ENCODE data around the gene HMOX2.

The HMOX2 gene

GRCh38 chr16:4486126-4486893 lies 10.1 kb downstream of the HMOX2 start:
- Histone ChIP-seq H3K36me3 (ENCODE audit: control insufficient read depth in 1 of 2, insufficient read depth in 2 of 2, low read length in 2 of 2) (peaks cover 8 to 38% of the 10 kb centered on the region in 2 donors), H3K9ac (ENCODE audit: low read depth in 1 of 2, low read length in 2 of 2) (no peak overlapping the region), H3K27me3 (ENCODE audit: control insufficient read depth in 1 of 2, insufficient read depth in 2 of 2, low read length in 2 of 2) (no peaks in the 10 kb centered on the region), H3K4me1 (ENCODE audit: control insufficient read depth in 1 of 2, insufficient read depth in 2 of 2, low read length in 2 of 2) (peaks cover 6 to 11% of the 10 kb centered on the region in 2 donors), H3K27ac (ENCODE audit: low read depth, low read length) (peak overlapping the region; percentile 18), H3K4me3 (ENCODE audit: low read depth in 1 of 2, low read length in 2 of 2) (no peak overlapping the region), H3K9me3 (ENCODE audit: control insufficient read depth in 1 of 2, low read length in 2 of 2) (no peaks in the 10 kb centered on the region)

DNA sequence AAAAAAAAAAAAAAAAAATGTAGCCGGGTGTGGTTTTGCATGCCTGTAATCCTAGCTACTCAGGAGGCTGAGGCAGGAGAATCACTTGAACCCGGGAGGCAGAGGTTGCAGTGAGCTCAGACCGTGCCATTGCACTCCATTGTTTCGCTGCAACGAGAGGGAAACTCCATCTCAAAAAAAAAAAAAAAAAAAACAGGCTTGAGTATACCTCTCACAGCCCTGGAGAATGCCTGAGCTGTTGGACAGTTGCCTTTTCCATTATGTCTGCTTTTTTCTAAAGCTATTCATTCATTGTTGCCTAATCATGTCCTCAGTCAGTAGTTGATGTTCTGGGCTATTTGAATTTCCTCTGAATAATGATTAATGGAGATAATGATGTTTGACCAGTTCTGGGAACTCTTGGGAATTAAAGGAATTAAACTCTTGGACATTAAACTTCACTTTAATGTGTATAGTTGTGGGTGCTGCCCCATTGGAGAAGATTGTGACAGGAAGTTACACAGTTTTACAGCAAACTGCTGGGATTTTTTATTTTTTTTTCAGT lies 11.8 kb downstream of the HMOX2 start:
- Histone ChIP-seq H3K4me3 (ENCODE audit: low read depth in 1 of 2, low read length in 2 of 2) (no peak overlapping the region), H3K9ac (ENCODE audit: low read depth in 1 of 2, low read length in 2 of 2) (no peak overlapping the region), H3K27me3 (ENCODE audit: control insufficient read depth in 1 of 2, insufficient read depth in 2 of 2, low read length in 2 of 2) (no peaks in the 10 kb centered on the region), H3K27ac (ENCODE audit: low read depth, low read length) (no peak overlapping the region), H3K9me3 (ENCODE audit: control insufficient read depth in 1 of 2, low read length in 2 of 2) (no peaks in the 10 kb centered on the region), H3K36me3 (ENCODE audit: control insufficient read depth in 1 of 2, insufficient read depth in 2 of 2, low read length in 2 of 2) (peaks cover 8 to 41% of the 10 kb centered on the region in 2 donors), H3K4me1 (ENCODE audit: control insufficient read depth in 1 of 2, insufficient read depth in 2 of 2, low read length in 2 of 2) (peaks cover 6% of the 10 kb centered on the region in 2 donors)

DNA sequence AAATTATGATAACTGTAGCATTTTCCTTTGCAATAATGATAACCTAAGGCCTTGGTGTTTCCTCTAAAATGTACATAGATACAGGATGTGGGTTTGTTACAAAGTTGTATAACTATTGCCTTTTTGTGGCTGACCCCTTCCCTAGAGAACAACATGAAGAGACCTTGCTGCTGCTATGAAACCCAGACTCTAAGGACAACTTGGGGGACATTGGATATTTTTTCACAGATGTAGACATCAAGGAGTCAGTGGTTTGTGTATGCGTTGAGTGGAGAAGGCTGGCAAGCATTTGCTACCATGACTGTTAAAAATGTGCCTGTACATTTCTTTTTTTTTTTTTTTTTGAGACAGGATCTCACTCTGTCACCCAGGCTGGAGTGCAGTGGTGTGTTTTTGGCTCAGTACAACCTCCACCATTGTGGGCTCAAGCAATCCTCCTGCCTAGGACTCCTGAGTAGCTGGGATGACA lies 12.3 kb downstream of the HMOX2 start:
- H3K36me3 ChIP-seq (ENCODE audit: control insufficient read depth in 1 of 2, insufficient read depth in 2 of 2, low read length in 2 of 2) = peaks cover 8 to 38% of the 10 kb centered on the region in 2 donors
- no peaks in the 10 kb centered on the region for H3K9me3 ChIP-seq (ENCODE audit: control insufficient read depth in 1 of 2, low read length in 2 of 2)
- H3K27ac ChIP-seq (ENCODE audit: low read depth, low read length) = no peak overlapping the region
- H3K27me3 ChIP-seq (ENCODE audit: control insufficient read depth in 1 of 2, insufficient read depth in 2 of 2, low read length in 2 of 2) = no peaks in the 10 kb centered on the region
- no peak overlapping the region for H3K4me3 ChIP-seq (ENCODE audit: low read depth in 1 of 2, low read length in 2 of 2)
- no peak overlapping the region for H3K9ac ChIP-seq (ENCODE audit: low read depth in 1 of 2, low read length in 2 of 2)
- peaks cover 6% of the 10 kb centered on the region in 2 donors for H3K4me1 ChIP-seq (ENCODE audit: control insufficient read depth in 1 of 2, insufficient read depth in 2 of 2, low read length in 2 of 2)

- H3K36me3 ChIP-seq (ENCODE audit: control insufficient read depth in 1 of 2, insufficient read depth in 2 of 2, low read length in 2 of 2) = peaks cover 8 to 38% of the 10 kb centered on the region in 2 donors
- H3K4me1 ChIP-seq (ENCODE audit: control insufficient read depth in 1 of 2, insufficient read depth in 2 of 2, low read length in 2 of 2) = peaks cover 6% of the 10 kb centered on the region in 2 donors
- no peak overlapping the region for H3K27ac ChIP-seq (ENCODE audit: low read depth, low read length)
- H3K4me3 ChIP-seq (ENCODE audit: low read depth in 1 of 2, low read length in 2 of 2) = no peak overlapping the region
- H3K9ac ChIP-seq (ENCODE audit: low read depth in 1 of 2, low read length in 2 of 2) = no peak overlapping the region
- H3K9me3 ChIP-seq (ENCODE audit: control insufficient read depth in 1 of 2, low read length in 2 of 2) = no peaks in the 10 kb centered on the region
- no peaks in the 10 kb centered on the region for H3K27me3 ChIP-seq (ENCODE audit: control insufficient read depth in 1 of 2, insufficient read depth in 2 of 2, low read length in 2 of 2)
Measured at GRCh38 chr16:4489030-4489429, 12.8 kb downstream of the HMOX2 start.

DNA sequence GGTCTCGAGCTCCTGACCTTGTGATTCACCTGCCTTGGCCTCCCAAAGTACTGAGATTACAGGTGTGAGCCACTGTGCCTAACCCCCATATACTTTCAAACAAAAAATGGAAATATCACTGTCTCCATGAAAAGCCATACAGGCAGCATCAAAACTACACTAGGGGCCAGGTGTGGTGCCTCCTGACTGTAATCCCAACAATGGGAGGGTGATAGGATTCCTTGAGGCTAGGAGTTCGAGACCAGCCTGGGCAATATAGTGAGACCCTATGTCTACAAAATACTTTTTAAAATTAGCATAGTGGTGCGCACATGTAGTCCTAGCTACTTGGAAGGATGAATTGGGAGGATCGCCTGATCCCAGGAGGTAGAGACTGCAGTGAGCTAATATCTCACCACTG lies 15.7 kb downstream of the HMOX2 start:
- peaks cover 0 to 6% of the 10 kb centered on the region in 2 donors for H3K4me1 ChIP-seq (ENCODE audit: control insufficient read depth in 1 of 2, insufficient read depth in 2 of 2, low read length in 2 of 2)
- H3K9me3 ChIP-seq (ENCODE audit: control insufficient read depth in 1 of 2, low read length in 2 of 2) = no peaks in the 10 kb centered on the region
- no peaks in the 10 kb centered on the region for H3K27me3 ChIP-seq (ENCODE audit: control insufficient read depth in 1 of 2, insufficient read depth in 2 of 2, low read length in 2 of 2)
- peaks cover 3 to 20% of the 10 kb centered on the region in 2 donors for H3K36me3 ChIP-seq (ENCODE audit: control insufficient read depth in 1 of 2, insufficient read depth in 2 of 2, low read length in 2 of 2)
- no peak overlapping the region for H3K9ac ChIP-seq (ENCODE audit: low read depth in 1 of 2, low read length in 2 of 2)
- no peak overlapping the region for H3K4me3 ChIP-seq (ENCODE audit: low read depth in 1 of 2, low read length in 2 of 2)
- H3K27ac ChIP-seq (ENCODE audit: low read depth, low read length) = no peak overlapping the region

DNA sequence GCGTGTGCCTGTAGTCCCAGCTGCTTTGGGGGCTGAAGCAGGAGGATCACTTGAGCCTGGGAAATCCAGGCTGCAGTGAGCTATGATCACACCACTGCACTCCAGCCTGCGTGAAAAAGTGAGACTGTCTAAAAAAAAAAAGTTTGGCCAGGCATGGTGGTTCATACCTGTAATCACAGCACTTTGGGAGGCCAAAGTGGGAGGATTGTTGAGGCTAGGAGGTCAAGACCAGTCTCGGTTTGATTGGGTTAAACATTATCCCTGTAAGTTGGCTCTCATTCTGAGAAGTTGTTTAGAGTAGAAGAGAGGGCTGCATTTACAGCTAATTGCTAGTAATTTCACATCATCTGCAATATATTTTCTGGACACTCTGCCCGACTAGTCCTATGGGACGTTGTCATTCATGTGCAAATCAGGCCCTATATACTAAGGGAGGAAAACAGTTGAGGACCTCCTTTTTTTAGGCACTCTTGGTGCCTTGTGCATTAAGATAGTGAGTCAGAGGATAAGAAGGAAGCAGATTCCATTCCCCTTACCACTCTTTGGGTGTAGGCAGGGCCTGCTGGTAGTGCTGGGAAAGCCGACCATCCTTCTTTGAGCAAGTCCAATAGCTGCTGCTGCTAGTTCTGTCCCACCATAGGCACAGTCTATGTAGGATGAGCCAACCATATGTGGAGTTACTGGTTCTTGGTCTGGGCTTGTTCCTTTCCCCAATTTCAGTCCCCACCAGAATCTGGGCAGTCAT lies 18.7 kb downstream of the HMOX2 start:
- no peaks in the 10 kb centered on the region for H3K9me3 ChIP-seq (ENCODE audit: control insufficient read depth in 1 of 2, low read length in 2 of 2)
- H3K4me3 ChIP-seq (ENCODE audit: low read depth in 1 of 2, low read length in 2 of 2) = no peak overlapping the region
- no peak overlapping the region for H3K9ac ChIP-seq (ENCODE audit: low read depth in 1 of 2, low read length in 2 of 2)
- no peak overlapping the region for H3K27ac ChIP-seq (ENCODE audit: low read depth, low read length)
- H3K4me1 ChIP-seq (ENCODE audit: control insufficient read depth in 1 of 2, insufficient read depth in 2 of 2, low read length in 2 of 2) = peaks cover 8% of the 10 kb centered on the region in 2 donors
- no peaks in the 10 kb centered on the region for H3K27me3 ChIP-seq (ENCODE audit: control insufficient read depth in 1 of 2, insufficient read depth in 2 of 2, low read length in 2 of 2)
- H3K36me3 ChIP-seq (ENCODE audit: control insufficient read depth in 1 of 2, insufficient read depth in 2 of 2, low read length in 2 of 2) = peaks cover 0 to 11% of the 10 kb centered on the region in 2 donors

DNA sequence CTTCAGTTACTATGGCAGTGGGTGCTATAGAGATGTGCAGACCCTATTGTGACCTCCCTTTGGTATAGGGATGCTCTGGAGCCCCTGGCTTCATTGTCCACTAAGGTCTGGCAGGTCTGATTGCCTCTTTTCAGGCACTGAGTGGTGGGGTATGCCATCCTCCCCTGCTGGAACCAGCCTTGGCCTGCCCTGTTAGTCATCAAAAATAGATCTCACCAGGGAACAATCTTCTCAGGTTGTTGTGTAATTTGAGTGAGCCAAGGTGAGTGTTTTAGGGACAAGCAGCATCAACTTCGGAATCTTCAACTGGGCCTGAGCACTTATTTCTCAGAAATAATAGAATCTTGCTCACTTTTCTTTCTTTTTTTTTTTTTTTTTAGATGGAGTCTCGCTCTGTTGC lies 19.6 kb downstream of the HMOX2 start:
- H3K36me3 ChIP-seq (ENCODE audit: control insufficient read depth in 1 of 2, insufficient read depth in 2 of 2, low read length in 2 of 2) = peaks cover 0 to 11% of the 10 kb centered on the region in 2 donors
- peaks cover 17% of the 10 kb centered on the region in 2 donors for H3K4me1 ChIP-seq (ENCODE audit: control insufficient read depth in 1 of 2, insufficient read depth in 2 of 2, low read length in 2 of 2)
- H3K27ac ChIP-seq (ENCODE audit: low read depth, low read length) = no peak overlapping the region
- H3K4me3 ChIP-seq (ENCODE audit: low read depth in 1 of 2, low read length in 2 of 2) = no peak overlapping the region
- no peak overlapping the region for H3K9ac ChIP-seq (ENCODE audit: low read depth in 1 of 2, low read length in 2 of 2)
- no peaks in the 10 kb centered on the region for H3K9me3 ChIP-seq (ENCODE audit: control insufficient read depth in 1 of 2, low read length in 2 of 2)
- no peaks in the 10 kb centered on the region for H3K27me3 ChIP-seq (ENCODE audit: control insufficient read depth in 1 of 2, insufficient read depth in 2 of 2, low read length in 2 of 2)

GRCh38 chr16:4496305-4496704 lies 20.1 kb downstream of the HMOX2 start:
- Histone ChIP-seq H3K9ac (ENCODE audit: low read depth in 1 of 2, low read length in 2 of 2) (no peak overlapping the region), H3K27me3 (ENCODE audit: control insufficient read depth in 1 of 2, insufficient read depth in 2 of 2, low read length in 2 of 2) (no peaks in the 10 kb centered on the region), H3K36me3 (ENCODE audit: control insufficient read depth in 1 of 2, insufficient read depth in 2 of 2, low read length in 2 of 2) (peaks cover 0 to 11% of the 10 kb centered on the region in 2 donors), H3K4me3 (ENCODE audit: low read depth in 1 of 2, low read length in 2 of 2) (no peak overlapping the region), H3K9me3 (ENCODE audit: control insufficient read depth in 1 of 2, low read length in 2 of 2) (no peaks in the 10 kb centered on the region), H3K27ac (ENCODE audit: low read depth, low read length) (no peak overlapping the region), H3K4me1 (ENCODE audit: control insufficient read depth in 1 of 2, insufficient read depth in 2 of 2, low read length in 2 of 2) (peaks cover 19 to 22% of the 10 kb centered on the region in 2 donors)

- no peak overlapping the region for H3K4me3 ChIP-seq (ENCODE audit: low read depth in 1 of 2, low read length in 2 of 2)
- no peaks in the 10 kb centered on the region for H3K9me3 ChIP-seq (ENCODE audit: control insufficient read depth in 1 of 2, low read length in 2 of 2)
- peaks cover 0 to 9% of the 10 kb centered on the region in 2 donors for H3K36me3 ChIP-seq (ENCODE audit: control insufficient read depth in 1 of 2, insufficient read depth in 2 of 2, low read length in 2 of 2)
- no peaks in the 10 kb centered on the region for H3K27me3 ChIP-seq (ENCODE audit: control insufficient read depth in 1 of 2, insufficient read depth in 2 of 2, low read length in 2 of 2)
- no peak overlapping the region for H3K9ac ChIP-seq (ENCODE audit: low read depth in 1 of 2, low read length in 2 of 2)
- H3K4me1 ChIP-seq (ENCODE audit: control insufficient read depth in 1 of 2, insufficient read depth in 2 of 2, low read length in 2 of 2) = peaks cover 22 to 32% of the 10 kb centered on the region in 2 donors
- no peak overlapping the region for H3K27ac ChIP-seq (ENCODE audit: low read depth, low read length)
Measured at GRCh38 chr16:4498546-4499195, 22.5 kb downstream of the HMOX2 start.

DNA sequence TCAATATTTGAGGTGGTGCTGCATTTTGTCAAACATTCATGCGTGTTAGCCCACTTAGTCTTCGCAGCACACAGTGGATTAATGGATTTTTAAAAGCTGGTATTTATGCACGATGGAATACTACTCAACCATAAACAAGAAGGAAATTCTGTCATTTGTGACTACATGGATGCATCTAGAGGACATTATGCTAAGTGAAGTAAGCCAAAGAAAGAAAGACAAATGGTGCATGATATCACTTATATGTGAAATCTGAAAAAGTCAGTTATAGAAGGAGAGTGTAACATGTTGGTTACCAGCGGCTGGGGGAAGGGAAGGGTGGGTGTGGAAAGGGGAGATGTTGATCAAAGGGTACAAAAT lies 23.0 kb downstream of the HMOX2 start:
- H3K4me1 ChIP-seq (ENCODE audit: control insufficient read depth in 1 of 2, insufficient read depth in 2 of 2, low read length in 2 of 2) = peaks cover 22 to 36% of the 10 kb centered on the region in 2 donors
- no peaks in the 10 kb centered on the region for H3K9me3 ChIP-seq (ENCODE audit: control insufficient read depth in 1 of 2, low read length in 2 of 2)
- no peaks in the 10 kb centered on the region for H3K27me3 ChIP-seq (ENCODE audit: control insufficient read depth in 1 of 2, insufficient read depth in 2 of 2, low read length in 2 of 2)
- peaks cover 0 to 9% of the 10 kb centered on the region in 2 donors for H3K36me3 ChIP-seq (ENCODE audit: control insufficient read depth in 1 of 2, insufficient read depth in 2 of 2, low read length in 2 of 2)
- no peak overlapping the region for H3K27ac ChIP-seq (ENCODE audit: low read depth, low read length)
- no peak overlapping the region for H3K9ac ChIP-seq (ENCODE audit: low read depth in 1 of 2, low read length in 2 of 2)
- H3K4me3 ChIP-seq (ENCODE audit: low read depth in 1 of 2, low read length in 2 of 2) = no peak overlapping the region
